GM21576 (cell line): ENCODE data around the gene LYPD5.
A peak's percentile ranks its signal among the peaks of the same experiment; 100 is the strongest.
"Not testable (repeated sequence)": the region's sequence is repeated elsewhere in the genome, so short reads cannot be mapped to it uniquely, and the experiment has no call there.

ENCODE experiments used
- ATAC-seq: cut with Tn5 transposase; IDR thresholded peaks from one replicate; pipeline ENCODE4 v1.9.1; 2021; ENCODE audit warnings: mild to moderate bottlenecking, moderate library complexity; ENCODE audit not compliant: unreplicated experiment

LYPD5 gene

GRCh38 chr19:43806848-43807247, 4.6 kb upstream of the LYPD5 start:
- ATAC-seq: no peak

GRCh38 chr19:43806401-43806800, 4.2 kb upstream of the LYPD5 start:
- ATAC-seq: not testable (repeated sequence)

GRCh38 chr19:43804432-43804831, 2.2 kb upstream of the LYPD5 start:
- no peak for ATAC-seq

DNA sequence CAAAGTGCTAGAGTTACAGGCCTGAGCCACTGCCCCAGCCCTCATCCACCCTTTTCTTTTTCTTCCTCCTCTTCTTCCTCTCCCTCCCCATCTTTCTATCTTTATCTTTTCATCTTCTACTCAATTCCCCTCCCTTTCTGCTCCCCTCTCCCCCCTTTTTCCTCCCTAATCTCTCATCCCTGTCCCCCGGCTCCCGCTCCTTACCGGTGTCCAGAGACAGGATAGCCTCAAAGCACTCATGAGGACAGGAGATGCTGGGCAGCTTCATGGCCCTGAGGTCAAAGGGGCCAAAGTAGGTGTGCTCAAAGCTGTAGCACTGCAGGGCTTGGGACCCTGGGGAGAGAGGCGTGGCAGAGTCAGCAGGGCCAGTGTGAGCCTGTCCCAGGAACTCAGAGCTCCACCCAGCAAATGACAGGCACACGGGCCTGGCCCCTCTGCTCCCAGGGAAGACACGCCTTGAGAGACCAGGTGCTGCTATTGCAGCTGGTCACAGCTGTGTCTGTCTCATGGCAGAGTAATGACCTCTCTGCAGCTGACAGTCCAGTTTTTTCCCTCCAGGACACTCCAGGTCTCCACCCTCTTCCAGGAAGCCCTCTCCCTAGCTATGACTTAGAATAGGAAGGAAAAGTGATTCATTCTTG, 2.6 kb downstream of the LYPD5 start:
- ATAC-seq: no peak

- no peak for ATAC-seq
Observed at GRCh38 chr19:43798546-43799409, 3.5 kb downstream of the LYPD5 start.

- no peak for ATAC-seq
Observed at GRCh38 chr19:43798026-43798545, 4.2 kb downstream of the LYPD5 start.

DNA sequence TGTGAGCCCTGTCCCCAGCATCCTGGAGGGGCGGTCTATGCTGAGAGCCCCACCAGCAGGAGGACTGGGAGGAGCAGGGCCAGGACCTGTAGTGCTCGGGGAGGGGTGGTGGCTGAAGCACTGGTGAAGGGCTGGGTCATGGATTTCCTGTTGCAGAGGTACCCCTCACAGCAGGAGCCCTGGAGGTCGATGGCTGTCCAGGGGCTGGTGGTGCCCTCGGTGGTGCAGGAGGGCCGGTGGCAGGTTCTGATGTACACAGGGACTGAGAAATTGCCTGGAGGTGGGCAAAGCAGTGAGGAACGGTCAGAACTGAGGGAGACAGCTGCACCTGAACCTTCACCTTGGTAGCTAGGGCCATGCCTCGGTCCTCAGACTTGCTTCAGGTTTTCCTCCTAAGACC, 4.7 kb downstream of the LYPD5 start:
- no peak for ATAC-seq

- ATAC-seq: no peak
Observed at GRCh38 chr19:43797118-43797517, 5.1 kb downstream of the LYPD5 start.

DNA sequence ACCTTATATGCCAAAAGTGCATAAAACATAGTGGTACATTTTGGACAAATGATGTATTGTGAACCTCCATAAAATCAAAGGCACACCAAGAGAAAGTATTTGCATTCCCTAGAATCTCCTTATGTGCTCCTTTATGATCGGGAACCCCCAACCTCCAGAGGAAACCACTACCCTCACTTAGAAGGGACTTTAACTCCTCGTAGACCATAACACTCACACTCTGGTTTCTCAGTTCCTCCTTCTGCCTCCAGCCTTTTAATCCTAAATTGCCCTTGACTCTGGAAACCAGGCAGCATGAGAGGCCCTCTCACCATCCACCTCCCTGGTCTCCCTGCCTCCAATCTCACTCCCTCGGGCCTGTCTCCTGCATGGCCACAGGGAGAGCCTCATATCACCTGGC, 11.7 kb downstream of the LYPD5 start:
- no peak for ATAC-seq

DNA sequence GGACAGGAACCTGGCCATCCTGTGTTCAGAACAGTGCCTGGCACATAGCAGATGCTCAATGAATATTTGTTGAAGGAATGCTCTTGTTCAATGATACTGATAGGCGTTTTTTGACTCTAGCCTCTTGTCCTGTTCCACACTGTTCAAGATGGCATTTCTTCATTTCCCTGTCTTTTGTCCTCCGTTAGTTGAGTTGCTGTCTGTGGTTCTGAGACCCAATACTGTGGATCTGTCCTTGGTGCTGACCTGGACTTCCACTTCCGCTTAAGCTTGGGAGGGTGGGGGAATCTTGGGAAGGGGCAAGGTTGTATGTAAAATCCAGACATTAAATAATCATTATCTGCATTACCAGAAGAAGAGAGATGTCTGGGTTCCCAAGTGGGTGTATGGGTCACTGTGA, 13.2 kb downstream of the LYPD5 start:
- ATAC-seq: no peak

DNA sequence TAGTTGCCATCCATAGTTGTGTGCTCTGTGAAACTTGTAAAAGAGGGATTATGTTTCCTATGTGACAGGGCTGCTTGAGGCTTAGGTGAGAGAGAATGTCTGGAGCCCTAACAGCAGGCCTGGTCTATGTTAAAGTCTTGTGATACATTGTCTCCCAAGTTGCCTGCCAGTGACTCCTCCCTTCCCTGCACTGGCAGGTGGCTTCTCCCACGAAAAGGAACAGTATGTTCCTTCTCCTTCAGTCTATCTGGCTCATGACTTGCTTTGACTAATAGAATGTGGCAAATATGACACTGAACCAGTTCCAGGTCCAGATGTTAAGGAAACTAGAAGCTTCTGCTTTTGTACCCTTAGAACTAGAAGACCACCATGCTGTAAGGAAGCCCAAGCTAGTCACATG, 15.6 kb downstream of the LYPD5 start:
- ATAC-seq: no peak

GRCh38 chr19:43784981-43785808, 17.1 kb downstream of the LYPD5 start:
- peak; percentile 37 for ATAC-seq

GRCh38 chr19:43784241-43784980, 17.8 kb downstream of the LYPD5 start:
- ATAC-seq: no peak

- no peak for ATAC-seq
Observed at GRCh38 chr19:43783636-43784035, 18.6 kb downstream of the LYPD5 start.

DNA sequence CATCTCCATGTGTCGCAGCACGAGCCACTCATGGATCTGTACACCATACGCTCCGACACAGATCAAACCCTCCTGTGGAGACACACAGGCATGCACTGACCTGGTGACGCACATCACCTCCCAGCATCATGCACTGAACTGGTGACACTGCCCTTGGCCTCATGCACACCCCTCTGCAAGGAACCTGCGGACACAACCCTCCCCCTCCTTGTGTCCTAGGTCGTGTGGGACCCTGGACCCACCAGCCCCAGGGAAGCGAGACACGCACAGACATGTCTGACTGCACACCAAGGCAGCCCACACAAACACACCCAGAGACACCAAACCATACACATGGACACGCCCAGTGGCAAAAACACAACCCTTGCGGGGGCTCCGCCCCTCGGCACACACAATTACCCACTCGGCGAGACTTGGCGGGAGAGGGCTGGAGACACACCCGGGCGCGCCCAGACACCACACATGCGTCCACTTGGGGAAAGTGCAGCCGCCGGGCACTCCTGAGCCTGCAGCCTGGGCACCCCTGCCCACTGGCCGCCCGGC, 19.5 kb downstream of the LYPD5 start:
- no peak for ATAC-seq

GRCh38 chr19:43782311-43782660, 20.0 kb downstream of the LYPD5 start:
- ATAC-seq: no peak

DNA sequence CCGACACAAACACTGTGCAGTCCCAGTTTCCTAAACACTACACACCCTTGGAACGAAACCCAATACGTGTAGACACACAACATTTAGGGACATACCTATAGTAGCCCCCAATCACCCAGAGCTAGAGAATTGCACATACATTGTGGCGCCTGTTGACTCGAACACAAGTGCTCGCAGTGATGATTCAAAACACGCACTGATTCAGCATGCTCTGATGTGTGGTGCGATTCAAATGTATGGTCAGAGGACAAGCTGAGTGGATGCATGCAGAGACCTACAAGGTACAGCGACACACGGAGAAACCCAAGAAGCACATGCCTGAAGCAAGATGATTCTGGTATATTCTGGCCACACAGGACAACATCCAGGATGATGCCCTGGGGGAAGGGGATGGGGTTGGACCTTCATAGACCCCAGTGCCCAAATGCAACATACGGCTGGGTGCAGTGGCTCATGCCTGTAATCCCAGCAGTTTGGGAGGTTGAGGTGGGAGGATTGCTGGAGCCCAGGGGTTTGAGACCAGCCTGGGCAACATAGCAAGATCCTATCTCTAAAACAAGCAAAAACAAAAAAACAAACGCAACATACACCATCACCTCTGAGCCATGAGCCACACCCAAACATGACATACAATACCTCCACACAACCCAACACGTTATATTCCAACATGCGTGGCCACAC, 20.5 kb downstream of the LYPD5 start:
- no peak for ATAC-seq

DNA sequence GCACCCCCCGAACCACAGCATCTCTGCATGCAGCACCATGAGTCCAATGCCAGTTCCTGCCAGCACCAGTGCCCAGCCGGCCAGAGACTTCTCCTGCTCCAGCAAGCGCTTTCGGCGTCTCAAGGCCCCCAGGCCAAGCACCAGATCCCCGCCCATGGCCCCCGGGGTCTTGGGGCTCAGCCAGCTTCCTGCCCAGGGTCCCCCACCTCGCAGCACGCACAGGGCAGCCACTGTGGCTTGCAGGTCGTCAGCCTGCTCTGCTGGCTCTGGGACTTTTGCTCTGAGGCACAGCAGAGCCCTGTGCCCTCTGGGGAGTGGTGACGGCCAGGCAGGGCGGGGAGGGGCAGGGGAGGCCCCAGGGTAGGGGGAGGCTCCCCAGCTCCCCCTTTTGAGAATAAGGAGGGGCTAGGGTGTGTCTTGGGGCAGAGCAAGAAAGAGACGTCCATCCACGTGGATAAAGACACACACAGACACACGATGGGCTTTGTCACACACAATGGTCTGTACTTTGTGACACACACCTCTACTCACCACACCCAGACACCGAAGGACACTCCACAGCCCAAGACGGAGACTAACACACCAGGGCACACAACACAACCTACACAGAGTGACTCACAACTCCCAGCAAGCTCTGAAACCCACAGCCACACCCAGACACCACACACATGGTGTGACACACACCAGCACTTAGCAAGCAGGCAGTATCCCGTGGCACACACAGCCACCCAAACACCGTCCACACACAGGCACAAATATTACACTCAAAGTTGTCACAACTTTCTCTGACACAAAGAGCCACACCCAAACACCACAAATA, 21.3 kb downstream of the LYPD5 start, which contains the start of gene KCNN4:
Gene KCNN4 (minus strand): TSS at position 268 of the 820 bp plus-strand sequence. CDS start 112 bp downstream, at position 156.
- ATAC-seq: no peak

DNA sequence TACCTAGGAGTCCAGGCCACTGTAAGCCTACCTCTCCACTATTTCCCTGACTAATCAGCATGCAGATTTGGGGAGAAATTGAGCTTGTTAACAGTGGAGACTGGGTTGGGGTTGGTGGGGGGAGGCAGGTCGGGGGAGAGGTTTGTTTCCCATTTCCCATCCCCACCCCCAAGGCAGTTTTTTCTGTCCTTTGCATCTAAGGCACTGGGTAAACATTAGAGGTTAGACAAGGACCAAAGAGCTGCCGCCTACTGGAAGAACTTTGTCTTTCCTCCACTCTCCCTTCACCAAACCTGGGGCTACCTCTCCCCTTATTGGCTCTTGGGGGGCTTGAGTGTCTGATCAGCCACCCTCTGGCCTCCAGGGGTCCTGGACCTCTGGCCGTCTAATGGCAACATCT, 22.4 kb downstream of the LYPD5 start:
- ATAC-seq: no peak
